WERI-Rb-1 (cell line): ENCODE results near the gene STK11.

Experiments
- DNase-seq: peaks from one replicate; pipeline ENCODE4 v3.0.0-alpha.2; 2020
- H3K27ac ChIP-seq: fragments of 250-450 bp; sonication (Bioruptor Pico); 2 replicates; pipeline ENCODE4 v1.5.1; 2020; ENCODE audit warnings: mild to moderate bottlenecking, moderate library complexity
- H3K27me3 ChIP-seq: fragments of 250-450 bp; sonication (Bioruptor Pico); 2 replicates; pipeline ENCODE4 v1.5.1; 2021; ENCODE audit warnings: mild to moderate bottlenecking, low read depth, moderate library complexity; ENCODE audit not compliant: insufficient read depth, severe bottlenecking
- H3K36me3 ChIP-seq: fragments of 250-450 bp; sonication (Bioruptor Pico); 2 replicates; pipeline ENCODE4 v1.5.1; 2020; ENCODE audit warnings: mild to moderate bottlenecking, moderate library complexity
- H3K4me3 ChIP-seq: 2 replicates; pipeline ENCODE4 v1.5.1; 2011; ENCODE audit warnings: low read depth, mild to moderate bottlenecking, control low read depth, low read length
- H3K9me3 ChIP-seq: fragments of 250-450 bp; sonication (Bioruptor Pico); 2 replicates; pipeline ENCODE4 v1.5.1; 2021; ENCODE audit warnings: mild to moderate bottlenecking, moderate library complexity; ENCODE audit not compliant: severe bottlenecking
- TF ChIP-seq, protein P1 (sequence below): IDR thresholded peaks from 2 replicates; pipeline ENCODE4 v1.5.1; 2011; ENCODE audit warnings: low read depth, mild to moderate bottlenecking, control low read depth, inconsistent platforms, low read length

STK11 gene

DNA sequence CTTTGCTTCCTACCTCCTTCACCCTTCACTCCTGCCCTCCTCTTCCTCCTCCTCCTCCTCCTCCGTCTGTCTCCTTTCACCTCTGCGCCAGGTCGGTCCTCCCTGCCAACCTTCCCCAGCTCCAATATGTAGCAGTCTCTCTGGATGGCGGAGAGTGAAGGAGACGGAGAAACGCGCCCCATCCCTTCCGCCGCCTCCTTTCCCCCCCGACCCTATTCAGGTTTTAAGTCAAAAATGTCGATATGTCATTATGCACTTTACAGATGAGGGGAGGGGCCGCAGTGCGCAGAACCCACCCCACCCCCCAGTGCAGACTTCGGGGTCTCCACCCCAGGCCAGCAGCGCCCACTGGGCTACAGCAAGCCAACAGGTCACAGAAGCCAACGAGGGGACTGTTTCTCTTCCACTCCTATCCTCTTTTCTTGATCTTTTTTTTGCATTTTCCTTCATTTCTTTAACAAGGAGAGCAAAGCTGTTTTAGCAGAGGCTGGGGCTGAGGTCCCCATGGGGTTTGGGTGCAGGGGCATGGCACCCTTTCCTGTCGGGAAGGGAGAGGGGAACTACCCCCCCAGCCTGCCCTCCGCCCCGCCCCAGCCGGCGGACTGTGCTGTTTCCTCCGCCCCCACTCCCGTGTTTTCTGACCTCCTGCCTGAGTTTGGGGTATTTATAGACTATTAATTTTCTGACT lies 52.0 kb downstream of the STK11 start:
- Histone ChIP-seq H3K9me3 (no peaks in the 10 kb centered on the region), H3K36me3 (peaks cover 53% of the 10 kb centered on the region), H3K4me3 (no peak overlapping the region), H3K27ac (no peak overlapping the region), H3K27me3 (no peaks in the 10 kb centered on the region)
- TF ChIP-seq, protein P1, sequence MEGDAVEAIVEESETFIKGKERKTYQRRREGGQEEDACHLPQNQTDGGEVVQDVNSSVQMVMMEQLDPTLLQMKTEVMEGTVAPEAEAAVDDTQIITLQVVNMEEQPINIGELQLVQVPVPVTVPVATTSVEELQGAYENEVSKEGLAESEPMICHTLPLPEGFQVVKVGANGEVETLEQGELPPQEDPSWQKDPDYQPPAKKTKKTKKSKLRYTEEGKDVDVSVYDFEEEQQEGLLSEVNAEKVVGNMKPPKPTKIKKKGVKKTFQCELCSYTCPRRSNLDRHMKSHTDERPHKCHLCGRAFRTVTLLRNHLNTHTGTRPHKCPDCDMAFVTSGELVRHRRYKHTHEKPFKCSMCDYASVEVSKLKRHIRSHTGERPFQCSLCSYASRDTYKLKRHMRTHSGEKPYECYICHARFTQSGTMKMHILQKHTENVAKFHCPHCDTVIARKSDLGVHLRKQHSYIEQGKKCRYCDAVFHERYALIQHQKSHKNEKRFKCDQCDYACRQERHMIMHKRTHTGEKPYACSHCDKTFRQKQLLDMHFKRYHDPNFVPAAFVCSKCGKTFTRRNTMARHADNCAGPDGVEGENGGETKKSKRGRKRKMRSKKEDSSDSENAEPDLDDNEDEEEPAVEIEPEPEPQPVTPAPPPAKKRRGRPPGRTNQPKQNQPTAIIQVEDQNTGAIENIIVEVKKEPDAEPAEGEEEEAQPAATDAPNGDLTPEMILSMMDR, result no peak
- no peak for DNase-seq

DNA sequence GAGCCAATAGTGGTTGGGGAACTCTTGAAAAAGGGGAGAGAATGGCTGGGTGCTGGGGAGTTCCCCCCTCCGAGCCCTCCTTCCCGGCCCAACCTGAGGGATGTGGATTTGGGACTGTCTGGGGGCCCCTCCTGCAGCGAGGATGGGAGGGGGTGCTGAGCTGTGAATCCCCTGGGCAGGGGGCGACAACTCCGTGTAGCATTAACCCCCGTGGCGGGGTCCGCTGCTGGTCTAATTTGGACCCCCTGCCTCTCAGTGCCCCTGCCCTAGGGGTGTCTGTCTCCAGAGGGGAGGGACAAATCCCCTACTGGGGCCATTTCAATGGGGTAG lies 52.5 kb downstream of the STK11 start:
- Histone ChIP-seq H3K27me3 (no peaks in the 10 kb centered on the region), H3K9me3 (no peaks in the 10 kb centered on the region), H3K36me3 (peaks cover 48% of the 10 kb centered on the region), H3K27ac (no peak overlapping the region), H3K4me3 (no peak overlapping the region)
- TF ChIP-seq, protein P1, result no peak
- DNase-seq, result no peak

DNA sequence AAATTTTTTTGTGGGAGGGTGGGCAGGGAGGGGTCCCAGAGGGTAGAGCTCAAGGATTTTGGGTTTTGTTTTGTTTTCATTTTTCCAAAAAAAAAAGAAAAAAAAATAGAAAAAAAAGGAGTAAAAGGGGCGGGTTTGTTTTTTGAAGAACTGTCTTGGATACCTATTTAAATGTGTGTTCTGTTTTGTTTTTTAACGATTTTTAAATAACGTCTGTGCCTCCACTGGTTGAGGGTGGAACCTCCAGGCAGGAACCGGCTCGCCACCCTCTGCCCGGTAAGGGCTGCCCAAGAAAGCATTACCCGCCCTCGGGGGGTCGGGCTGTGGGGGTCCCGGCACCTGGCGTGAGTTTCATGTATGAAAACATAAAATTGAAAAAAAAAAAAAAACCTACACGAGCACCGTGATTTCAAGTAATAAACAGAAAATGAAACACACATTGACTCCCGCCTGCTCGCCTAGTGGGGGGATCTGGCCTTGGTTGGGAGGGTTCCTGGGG lies 53.2 kb downstream of the STK11 start:
- no peak overlapping the region for H3K4me3 ChIP-seq
- peaks cover 42% of the 10 kb centered on the region for H3K36me3 ChIP-seq
- TF ChIP-seq, protein P1, result no peak
- no peaks in the 10 kb centered on the region for H3K27me3 ChIP-seq
- H3K27ac ChIP-seq, result peak overlapping the region; percentile 57
- no peaks in the 10 kb centered on the region for H3K9me3 ChIP-seq
- no peak for DNase-seq

DNA sequence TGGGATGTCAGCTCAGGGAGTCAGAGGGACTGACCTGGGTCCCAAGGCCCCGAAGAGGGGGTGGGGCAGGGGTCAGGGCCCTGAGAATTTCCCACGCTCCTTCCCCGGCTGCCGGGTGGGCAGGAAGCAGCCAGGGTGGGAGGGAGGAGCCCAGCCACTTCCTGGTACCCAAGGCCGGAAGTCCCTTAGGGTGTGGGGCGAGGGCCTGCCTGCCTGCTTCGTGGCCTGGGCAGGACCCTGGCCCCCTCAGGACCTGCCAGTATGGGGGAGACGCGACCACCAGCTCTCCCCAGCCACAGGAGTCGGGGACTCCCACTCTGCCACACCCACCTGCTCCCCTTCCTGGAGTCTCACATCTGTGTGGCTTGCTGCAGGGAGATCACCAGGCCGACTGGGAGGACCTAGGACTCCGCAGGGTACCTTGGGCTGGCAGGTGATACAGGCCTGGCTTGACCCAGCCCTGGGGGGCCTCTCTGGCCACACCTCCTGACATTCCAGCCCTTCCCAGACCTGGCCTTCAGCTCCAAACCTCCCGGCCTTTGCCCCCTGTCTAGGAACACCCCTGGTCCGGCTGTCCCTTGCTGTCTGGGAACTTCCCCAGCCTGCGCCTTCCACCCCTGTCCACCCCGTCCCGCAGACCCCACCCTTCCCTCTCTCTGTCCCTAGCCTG lies 53.8 kb downstream of the STK11 start:
- TF ChIP-seq, protein P1, result no peak
- DNase-seq, result peak; percentile 68
- Histone ChIP-seq H3K9me3 (no peaks in the 10 kb centered on the region), H3K27ac (peak overlapping the region; percentile 57), H3K36me3 (peaks cover 36% of the 10 kb centered on the region), H3K27me3 (no peaks in the 10 kb centered on the region), H3K4me3 (no peak overlapping the region)

DNA sequence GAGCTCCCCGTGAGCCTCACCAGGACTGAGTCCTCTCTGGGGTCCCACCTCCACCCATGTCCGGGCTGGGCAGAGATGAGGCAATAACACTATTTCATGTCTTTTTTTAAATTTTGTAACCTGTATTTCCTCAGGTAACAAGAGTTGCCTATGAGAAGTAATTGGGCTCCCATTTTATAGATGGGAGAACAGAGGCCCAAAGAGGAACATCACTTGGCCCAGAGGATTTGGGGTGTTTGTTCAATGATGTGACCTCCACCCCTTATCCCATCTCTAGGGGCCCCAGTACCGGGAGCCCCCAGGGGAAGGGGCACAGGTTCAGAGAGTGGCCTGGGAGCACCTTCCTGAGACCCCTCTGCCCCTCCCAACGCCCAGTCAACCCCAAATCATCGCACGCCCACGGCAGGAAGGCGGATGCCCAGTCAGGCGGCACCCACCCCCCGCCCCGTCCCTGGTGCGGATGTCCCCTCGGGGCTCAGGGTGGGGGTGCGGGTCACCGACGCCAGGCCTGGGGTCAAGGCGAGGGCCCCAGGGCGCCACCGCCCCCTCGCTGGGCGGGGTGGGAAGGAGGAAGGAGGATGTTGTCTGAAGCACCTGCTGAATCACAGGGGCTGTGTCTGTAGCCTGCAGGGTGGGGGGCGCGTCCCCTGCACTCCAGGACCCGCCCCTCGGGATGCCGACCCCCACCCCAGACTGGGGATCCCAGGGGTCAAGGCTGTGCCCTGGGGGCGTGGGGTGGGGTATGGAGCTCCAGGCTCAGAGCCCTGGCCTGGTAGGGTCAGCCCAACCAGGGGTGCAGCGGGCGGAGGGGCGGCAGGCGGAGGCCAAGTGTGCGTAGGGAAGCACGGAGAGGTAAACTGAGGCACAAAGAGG lies 54.5 kb downstream of the STK11 start:
- no peaks in the 10 kb centered on the region for H3K27me3 ChIP-seq
- no peaks in the 10 kb centered on the region for H3K9me3 ChIP-seq
- H3K36me3 ChIP-seq, result peaks cover 28% of the 10 kb centered on the region
- H3K4me3 ChIP-seq, result peak overlapping the region; percentile 64
- TF ChIP-seq, protein P1, result no peak
- peak overlapping the region; percentile 57 for H3K27ac ChIP-seq
- no peak for DNase-seq
